GM21717 (cell line): ENCODE data around the gene SMC4.

Experiments
- ATAC-seq: cut with Tn5 transposase; IDR thresholded peaks from one replicate; pipeline ENCODE4 v1.9.1; 2021; ENCODE audit warnings: mild to moderate bottlenecking, moderate library complexity; ENCODE audit not compliant: unreplicated experiment

SMC4 gene

DNA sequence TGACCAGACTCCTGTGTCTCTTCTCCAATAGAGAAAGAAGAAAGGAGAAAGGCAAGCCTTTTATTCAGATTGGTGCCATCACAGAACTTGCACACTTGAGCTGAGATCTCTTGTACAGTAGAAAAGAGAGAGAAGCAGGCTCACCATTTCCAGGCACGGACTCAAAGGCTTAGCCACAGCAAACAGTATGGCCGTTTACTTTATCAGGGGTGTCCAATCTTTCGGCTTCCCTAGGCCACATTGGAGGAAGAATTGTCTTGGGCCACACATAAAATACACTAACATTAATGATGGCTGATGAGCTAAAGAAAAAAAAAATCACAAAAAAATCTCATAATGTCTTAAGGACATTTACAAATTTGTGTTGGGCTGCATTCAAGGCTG is 5.4 kb upstream of the SMC4 start:
- no peak for ATAC-seq

DNA sequence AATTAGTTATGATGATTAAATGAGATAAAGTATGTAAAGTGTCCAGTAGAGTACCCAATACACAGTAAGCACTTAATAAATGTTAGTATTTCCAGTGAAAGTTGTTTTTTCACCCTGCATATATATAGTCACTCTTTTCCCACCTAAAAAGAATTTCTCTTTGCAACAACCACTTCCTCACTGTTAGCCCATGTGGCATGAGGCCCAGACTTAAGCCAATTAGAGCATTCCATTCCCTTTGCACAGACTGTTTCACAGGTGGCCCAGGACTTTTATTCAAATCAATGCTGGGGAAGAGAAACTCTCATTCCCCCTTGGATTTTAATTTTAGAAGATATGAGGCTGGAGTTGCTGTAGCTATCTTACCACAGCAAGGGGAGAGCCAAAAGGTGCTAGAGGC is 4.2 kb upstream of the SMC4 start:
- no peak for ATAC-seq

DNA sequence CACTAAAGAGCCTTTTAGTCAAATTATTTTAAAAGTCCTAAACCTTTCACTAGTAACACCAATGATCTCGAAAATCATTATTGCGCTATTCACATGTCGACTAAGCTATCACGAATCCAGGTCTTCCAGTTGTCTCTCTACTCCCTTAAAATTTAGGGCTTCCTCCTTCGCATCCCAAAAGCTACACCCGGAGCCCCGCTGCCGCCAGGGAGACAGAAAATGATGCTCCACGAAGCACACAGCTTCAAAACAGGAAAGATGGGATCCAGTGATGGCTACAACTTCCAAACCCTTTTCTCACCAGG is 678 bp upstream of the SMC4 start:
- peak; percentile 7 for ATAC-seq

DNA sequence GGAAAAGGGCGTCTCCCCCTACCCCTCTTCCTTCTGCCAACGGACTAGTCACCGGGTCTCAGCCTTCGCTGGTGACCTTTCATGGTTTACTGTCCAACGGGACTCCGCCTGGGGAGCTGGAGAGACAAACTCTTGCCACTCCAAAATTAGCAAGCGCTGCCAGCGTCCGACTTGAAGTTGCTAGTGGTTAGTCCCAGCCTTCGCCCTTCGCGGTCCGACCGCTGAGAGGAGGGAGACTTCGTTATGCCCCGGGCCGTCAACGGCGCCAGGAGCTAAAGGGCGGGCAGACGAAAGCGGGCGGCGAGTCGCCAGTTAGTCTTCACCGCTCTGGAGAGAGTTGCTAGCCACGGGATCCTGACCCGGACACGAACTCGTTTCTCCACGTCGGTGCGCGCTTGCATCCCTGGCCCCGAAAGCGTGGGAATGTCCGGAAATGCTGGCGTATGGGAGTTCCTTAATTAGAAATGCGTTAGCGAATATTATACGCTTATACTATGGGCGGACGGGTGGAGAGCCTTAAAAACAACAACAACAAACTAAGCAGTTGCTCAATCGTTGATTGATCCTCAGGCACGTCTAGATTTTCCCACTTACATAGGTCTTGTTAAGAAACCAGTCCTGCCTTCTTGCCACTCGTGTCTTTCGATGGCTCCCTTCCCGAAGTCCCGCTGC is 716 bp downstream of the SMC4 start:
- ATAC-seq: peak; percentile 20

DNA sequence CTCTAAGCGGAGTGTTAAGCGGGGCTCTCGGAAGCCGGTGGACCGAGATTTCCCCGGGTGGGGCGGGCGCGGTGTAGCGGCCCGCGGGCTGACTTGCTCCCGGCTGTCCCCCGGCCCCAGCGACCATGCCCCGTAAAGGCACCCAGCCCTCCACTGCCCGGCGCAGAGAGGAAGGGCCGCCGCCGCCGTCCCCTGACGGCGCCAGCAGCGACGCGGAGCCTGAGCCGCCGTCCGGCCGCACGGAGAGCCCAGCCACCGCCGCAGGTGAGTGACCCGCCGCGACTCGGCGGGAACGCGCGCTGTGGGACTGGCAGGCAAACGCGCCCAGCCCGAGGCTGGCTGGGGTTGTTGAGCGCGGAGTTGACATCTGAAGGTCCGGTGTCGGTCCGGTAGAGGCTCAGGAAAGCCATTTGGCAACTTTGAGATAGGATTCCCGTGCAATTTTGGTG is 1.3 kb downstream of the SMC4 start:
- ATAC-seq: no peak

DNA sequence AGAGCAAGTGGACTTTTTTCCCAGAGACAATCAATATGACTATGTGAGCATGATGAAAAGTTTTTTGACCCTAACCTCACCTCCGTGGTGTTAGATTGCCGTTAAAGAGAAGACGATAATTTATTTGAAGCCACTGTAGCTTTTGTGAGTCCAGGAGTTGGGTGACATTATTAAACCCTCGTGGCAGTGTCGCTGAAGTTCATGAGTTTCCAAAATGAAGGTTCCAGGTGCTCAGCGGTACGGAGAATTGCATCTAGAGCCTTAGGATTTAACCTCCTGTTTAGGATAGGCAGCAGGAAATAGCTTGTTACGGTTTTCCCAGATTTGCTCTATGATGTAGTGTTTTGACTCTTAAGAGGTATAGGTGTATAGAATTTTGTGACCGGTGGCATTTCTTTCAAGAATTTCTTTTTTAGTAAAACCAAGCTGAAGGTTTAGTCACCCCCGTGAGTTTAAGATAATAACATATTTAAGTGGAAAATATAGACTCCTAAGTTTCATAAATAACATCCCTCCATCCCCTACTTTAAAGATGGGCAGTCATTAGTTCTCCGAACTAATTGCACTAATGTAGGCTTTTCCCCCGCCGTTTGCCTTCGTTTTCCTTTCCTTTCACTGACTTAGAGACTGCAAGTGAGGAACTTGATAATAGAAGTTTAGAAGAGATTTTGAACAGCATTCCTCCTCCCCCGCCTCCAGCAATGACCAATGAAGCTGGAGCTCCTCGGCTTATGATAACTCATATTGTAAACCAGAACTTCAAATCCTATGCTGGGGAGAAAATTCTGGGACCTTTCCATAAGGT is 2.0 kb downstream of the SMC4 start:
- no peak for ATAC-seq

DNA sequence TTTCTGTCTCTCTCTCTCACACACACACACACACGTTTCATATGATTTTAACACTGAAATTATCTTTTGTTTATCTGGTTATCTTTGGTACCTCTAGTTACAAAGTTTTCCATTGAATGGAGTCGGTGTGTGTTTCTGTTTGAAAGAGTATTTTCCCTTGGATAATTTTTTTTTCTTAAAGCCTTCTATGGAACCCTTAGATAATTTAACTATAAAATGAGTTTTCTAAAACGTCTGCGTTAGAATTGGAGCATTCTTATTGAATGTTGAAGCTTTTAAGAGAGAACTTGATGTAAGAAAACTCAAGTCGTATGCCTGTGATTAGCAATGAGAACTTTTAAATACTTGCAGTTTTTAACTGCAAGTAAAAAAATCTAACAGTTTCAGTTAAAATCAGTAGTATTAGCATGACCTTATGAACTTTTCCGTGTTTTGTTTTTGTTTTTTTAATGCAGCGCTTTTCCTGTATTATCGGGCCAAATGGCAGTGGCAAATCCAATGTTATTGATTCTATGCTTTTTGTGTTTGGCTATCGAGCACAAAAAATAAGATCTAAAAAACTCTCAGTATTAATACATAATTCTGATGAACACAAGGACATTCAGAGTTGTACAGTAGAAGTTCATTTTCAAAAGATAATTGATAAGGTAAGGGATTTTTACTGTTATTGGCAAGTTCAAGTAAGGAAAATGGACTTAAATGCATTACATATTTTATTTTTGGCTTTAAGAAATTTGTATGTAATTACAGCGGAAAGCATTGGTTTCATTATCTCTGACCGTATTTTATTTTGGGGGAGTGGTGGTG is 3.0 kb downstream of the SMC4 start:
- no peak for ATAC-seq

DNA sequence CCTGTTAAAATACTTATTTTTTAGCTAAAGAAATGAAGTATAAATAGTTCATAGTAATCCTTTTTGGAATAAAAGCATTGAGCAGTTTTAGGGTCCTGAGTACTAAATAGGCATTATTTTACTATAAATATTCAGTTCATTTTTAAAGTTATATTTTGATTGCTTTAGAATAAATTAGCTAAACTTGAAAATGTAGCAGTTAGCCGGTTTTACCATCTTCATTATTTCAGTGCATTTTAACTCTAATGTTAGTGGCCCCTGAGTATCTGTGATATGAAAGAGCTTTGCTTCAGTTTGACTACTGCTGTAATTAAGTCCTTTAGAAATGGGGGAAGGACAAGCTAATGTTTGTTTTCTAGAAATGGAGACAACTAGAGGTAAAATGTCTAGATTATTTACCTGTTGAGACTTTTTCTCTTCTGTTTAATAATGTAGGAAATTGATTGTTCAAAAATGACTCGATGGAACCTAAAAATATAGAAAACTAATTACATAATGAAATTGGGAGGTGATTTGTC is 3.6 kb downstream of the SMC4 start:
- no peak for ATAC-seq

DNA sequence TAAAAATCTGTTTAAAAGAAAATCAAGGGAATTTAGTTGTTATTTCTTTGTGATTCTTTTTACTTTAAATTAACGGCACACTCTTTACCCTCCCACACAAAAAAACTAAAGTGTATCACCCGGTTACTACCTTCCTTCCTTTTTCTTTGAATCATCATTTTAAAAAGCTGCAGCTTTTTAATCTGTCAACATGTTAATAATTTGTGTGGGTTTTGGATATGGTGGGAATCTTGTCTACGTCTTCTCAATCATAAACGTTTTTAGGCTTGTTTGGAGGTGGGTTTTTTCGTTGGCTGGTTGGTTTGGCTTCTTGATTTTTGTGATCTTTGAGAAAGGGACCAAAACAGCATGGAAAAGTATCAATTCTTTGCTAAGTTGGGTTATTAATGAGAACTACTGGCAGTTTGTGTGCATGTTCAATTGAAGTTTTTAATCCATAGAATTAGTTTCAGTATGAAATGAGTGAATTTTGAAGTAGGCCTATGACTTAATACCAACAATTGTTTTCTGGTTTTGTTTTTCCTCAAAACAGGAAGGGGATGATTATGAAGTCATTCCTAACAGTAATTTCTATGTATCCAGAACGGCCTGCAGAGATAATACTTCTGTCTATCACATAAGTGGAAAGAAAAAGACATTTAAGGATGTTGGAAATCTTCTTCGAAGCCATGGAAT is 4.5 kb downstream of the SMC4 start:
- no peak for ATAC-seq

DNA sequence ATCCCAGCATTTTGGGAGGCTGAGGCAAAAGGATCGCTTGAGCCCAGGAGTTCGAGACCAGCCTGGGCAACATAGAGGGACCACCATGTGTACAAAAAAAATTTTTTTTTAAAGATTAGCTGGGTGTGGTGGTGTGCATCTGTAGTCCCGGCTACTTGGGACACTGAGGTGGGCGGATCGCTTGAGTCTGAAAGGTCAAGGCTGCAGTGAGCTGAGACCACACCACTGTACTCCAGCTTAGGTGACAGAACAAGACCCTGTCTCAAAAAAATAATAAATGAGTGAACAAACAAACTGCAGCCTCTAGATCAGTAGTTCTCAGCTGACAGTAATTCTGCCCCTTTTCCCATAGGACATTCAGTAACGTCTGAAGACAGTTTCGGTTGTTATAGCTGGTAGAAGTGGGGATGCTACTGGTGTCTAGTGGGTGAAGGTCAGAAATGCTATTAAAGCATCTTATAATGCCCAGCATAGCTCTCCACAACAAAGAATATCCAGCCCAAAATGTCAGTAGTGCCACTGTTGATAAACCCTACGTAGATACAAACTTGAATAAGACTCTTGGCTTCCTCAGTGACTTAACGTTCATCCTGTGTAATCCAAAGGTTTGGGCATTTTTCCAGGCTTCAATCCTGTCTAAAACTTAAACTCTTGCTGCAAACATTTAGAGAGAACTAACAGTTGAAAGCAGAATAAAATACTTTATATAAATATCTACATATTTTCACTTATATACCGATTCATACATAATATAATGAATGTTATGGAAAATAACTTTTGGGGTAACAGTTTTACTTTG is 10.6 kb downstream of the SMC4 start:
- no peak for ATAC-seq

DNA sequence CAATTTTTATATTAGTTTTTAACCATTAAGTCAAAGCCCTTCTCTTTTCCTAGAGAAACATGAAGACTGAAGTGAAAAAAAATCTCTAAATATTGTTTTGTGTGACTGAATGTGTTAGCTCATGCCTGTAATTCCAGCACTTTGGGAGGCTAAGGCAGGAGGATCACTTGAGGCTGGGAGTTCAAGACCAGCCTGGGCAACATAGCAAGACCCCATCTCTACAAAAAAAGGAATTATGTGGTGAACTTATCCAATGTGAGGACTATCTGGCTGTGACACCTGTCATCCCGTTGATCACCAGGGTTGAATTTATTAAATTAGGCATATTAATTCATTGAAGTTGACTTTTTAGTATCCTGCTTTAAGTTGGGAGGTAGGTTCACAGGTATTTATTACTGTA is 13.0 kb downstream of the SMC4 start:
- no peak for ATAC-seq

DNA sequence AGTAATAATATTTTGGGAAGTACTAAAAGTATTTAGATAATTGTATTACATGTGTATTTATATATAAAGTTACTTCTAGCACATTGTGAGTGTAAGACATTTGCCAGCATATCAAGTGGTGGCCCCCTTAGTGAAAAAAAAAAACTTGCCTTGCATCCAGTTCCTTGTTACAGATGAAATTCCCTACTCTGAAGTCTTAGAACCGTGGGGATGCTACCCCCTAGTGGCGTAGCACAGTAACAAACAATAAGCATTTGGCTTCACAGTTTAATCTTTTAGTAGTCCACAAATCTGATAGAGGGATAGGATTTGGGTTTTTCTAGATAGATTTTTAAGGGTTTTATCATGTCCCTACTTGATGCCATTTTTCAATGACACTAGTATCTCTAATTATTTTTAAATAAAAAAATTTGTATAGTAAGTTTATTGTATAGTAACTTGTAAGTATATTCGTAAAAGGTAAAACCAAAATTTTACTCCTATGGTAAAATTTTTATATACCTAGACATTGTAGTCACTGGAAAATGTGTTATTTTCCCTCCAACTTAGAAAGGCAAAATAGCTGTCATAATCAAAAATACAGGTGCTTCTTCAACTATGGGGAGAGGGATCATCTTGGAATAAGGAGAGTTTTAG is 14.3 kb downstream of the SMC4 start:
- peak; percentile 65 for ATAC-seq

DNA sequence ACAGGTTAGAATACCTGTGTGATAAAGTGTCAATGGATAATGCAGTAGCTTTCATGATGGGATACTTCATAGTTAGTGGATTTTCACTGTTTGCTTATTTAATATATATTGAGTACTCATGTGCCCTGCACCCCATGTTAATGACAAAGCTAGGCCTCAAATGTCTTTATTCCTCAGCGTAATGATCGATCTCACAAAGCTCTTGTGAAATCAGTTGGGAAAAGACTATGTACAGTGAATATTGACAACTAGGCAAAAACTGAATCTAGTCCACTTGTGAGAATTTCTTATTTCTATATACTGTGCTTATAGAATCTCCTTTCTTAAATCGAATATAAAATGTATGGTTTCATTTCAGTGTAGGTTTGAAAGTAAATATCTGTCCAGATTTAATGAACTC is 17.9 kb downstream of the SMC4 start:
- no peak for ATAC-seq

DNA sequence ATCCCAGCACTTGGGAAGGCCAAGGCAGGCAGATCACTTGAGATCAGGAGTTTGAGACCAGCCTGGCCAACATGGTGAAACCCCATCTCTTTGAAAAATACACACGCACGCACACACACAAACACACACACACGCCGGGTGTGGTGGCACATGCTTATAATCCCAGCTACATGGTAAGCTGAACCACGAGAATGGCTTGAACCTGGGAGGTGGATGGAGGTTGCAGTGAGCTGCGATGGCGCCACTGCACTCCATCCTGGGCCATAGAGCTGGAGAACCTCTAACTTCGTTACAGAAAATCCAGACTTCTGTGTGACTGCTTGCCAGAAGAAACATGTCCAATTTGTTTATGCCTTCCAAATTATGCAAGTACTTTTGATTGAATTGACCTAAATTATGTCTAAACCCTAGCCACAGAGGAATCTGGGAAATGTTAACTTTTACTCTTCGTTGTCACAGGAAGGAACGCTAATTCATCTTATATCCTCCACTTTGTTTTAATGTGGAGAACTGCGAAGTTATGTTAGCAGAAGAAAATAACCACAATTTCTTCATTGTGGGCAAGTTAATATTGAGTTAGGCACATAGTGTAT is 28.5 kb downstream of the SMC4 start:
- no peak for ATAC-seq

DNA sequence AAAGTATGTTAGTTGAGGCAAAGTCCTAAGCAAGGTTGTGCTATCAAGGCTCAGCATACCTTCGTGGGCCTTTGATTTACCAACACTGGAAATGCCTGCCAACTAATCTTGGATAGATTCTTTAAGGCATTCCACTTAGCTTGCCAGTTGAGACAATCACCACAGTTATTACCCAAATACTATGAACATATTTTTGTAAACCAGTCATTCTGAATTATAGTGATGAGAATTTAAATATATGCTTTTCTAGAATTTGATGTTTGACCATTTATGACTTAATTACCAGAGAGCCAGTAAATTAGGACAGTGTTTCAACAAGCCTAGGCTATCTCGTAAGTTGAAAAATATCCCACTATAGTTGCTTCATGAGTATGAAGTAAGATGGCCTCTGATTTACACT is 34.6 kb downstream of the SMC4 start:
- no peak for ATAC-seq

DNA sequence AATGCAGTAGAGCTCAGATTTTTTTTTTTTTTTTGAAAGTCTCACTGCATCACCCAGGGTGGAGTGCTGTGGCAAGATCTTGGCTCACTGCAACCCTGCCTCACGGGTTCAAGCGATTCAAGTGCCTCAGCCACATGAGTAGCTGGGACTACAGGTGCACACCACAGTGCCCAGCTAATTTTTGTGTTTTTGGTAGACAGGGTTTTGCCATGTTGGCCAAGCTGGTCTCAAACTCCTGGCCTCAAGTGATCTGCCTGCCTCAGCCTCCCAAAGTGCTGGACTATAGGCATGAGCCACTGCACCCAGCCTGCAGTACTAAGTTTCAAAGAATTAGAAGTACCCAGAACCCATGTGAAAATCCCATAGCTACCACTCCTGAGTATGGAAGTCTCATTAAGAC is 35.6 kb downstream of the SMC4 start:
- ATAC-seq: no peak

DNA sequence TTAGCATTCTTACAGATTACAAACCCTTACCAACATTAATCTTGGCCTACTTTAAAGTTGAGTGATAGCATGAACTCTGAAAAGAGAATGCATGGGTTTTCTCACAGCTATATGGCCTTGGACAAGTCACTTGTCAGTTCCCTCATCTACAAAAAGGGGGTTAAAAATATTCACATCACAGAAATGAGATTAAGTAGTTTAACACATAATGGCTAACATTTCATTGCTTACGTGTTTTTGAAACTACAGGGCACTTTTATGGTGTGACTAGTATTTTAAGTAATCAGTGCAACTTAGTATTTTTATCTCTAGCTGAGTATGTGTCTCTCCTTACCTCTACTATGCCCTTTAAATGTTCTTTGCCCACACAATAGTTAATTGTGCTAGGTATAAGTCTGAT is 36.3 kb downstream of the SMC4 start:
- ATAC-seq: no peak

DNA sequence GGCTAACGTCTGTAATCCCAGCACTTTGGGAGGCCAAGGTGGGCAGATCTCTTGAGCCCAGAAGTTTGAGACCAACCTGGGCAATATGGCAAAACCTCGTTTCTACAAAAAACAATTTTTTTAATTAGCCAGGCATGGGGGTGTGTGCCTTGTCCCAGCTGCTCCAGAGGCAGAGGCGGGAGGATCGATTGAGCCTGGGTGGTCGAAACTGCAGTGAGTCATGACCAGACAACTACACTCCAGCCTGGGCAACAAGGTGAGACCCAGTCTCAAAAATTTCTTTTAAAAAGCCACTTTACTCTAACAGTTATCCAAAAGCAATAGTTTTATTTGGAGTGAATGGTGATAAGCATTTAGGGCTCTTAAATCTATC is 37.6 kb downstream of the SMC4 start:
- no peak for ATAC-seq

DNA sequence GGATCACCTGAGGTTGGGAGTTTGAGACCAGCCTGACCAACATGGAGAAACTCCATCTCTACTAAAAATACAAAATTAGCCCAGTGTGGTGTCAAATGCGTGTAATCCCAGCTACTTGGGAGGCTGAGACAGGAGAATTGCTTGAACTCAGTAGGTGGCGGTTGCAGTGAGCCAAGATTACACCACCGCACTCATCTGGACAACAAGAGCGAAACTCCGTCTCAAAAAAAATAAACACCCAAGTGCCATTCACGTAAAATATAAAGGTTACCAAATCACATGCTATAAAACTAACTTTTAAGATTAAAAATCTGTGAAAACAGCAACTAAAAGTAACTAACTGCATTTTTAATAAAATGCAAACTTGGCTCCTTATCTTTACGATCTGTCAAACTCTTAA is 41.2 kb downstream of the SMC4 start:
- no peak for ATAC-seq

DNA sequence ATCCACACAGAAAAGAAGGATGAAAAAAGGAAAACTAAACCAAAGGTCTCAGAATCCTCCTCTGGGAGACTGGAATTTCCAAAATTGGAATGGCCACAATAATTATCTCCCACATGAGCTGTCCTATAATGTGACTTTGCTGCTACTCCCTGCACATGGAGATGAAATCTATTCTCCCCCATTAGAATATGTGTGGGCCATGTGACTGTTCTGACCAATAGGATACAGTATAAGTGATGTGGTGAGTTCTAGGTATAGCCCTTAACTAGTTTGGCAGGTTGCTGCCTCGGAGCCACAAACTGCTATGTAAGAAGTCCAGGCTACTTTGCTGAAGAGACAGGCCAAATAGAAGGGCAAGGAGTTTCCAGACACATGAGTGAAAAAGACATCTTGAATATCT is 45.0 kb downstream of the SMC4 start:
- ATAC-seq: no peak
